HepG2 (cell line): ENCODE measurements around the gene CGREF1. TPM values are rescaled to one million over a fixed set of nuclear protein-coding genes. Genes with fewer than 3 reads are reported as not detected.

Experiments
- CENPT ChIP-seq: sonication (generic); formaldehyde crosslinking; IDR thresholded peaks from 2 replicates; pipeline ENCODE4 v1.8.0; 2022; ENCODE audit warnings: low read depth, mild to moderate bottlenecking, moderate library complexity, missing genetic modification reagents
- CREB3 ChIP-seq: sonication (generic); formaldehyde crosslinking; IDR thresholded peaks from 2 replicates; pipeline ENCODE4 v1.5.0; 2020; ENCODE audit warnings: missing genetic modification reagents
- EHMT2 ChIP-seq: fragments of 200-600 bp; sonication (generic); IDR thresholded peaks from 2 replicates; pipeline ENCODE4 v1.7.0; 2017; ENCODE audit warnings: antibody characterized with exemption, low read depth, low read length, borderline replicate concordance
- GMEB2 ChIP-seq: IDR thresholded peaks from 2 replicates; pipeline ENCODE4 v1.6.1; 2016; ENCODE audit warnings: missing biosample characterization, missing genetic modification reagents, low read depth
- LRRFIP1 ChIP-seq: sonication (generic); formaldehyde crosslinking; conservative IDR thresholded peaks from 2 replicates; pipeline ENCODE4 v1.4.0; 2020; ENCODE audit warnings: missing genetic modification reagents
- MYNN ChIP-seq: sonication (generic); formaldehyde crosslinking; IDR thresholded peaks from 2 replicates; pipeline ENCODE4 v1.4.0; 2020; ENCODE audit warnings: mild to moderate bottlenecking, low read depth, missing genetic modification reagents
- NCOR1 ChIP-seq: fragments of 200-600 bp; sonication (generic); IDR thresholded peaks from 2 replicates; pipeline ENCODE4 v1.7.0; 2017; ENCODE audit warnings: antibody characterized with exemption, low read length, borderline replicate concordance
- POLR2AphosphoS5 ChIP-seq: IDR thresholded peaks from 2 replicates; pipeline ENCODE4 v1.6.1; 2012; ENCODE audit warnings: low read depth, low read length
- RFX5 ChIP-seq: IDR thresholded peaks from 2 replicates; pipeline ENCODE4 v1.6.1; 2011; ENCODE audit warnings: low read depth, low read length, improper control_type of control experiment
- SRSF4 ChIP-seq: fragments of 200-400 bp; formaldehyde crosslinking; IDR thresholded peaks from one replicate; pipeline ENCODE4 v1.6.1; 2018; ENCODE audit warnings: mild to moderate bottlenecking, low read depth, low read length, moderate library complexity; ENCODE audit not compliant: poor library complexity, severe bottlenecking
- TEAD3 ChIP-seq: optimal IDR thresholded peaks from 2 replicates; pipeline ENCODE3; 2016; ENCODE audit warnings: borderline replicate concordance
- THRA ChIP-seq: sonication (generic); formaldehyde crosslinking; IDR thresholded peaks from 2 replicates; pipeline ENCODE4 v1.4.0; 2020; ENCODE audit warnings: missing genetic modification reagents, borderline replicate concordance
- ZBTB2 ChIP-seq: sonication (generic); formaldehyde crosslinking; IDR thresholded peaks from 2 replicates; pipeline ENCODE4 v1.8.0; 2022; ENCODE audit warnings: low read depth, missing genetic modification reagents
- ZFP37 ChIP-seq: sonication (generic); formaldehyde crosslinking; IDR thresholded peaks from 2 replicates; pipeline ENCODE4 v1.4.0; 2020; ENCODE audit warnings: missing genetic modification reagents, borderline replicate concordance
- ZIK1 ChIP-seq: sonication (generic); formaldehyde crosslinking; IDR thresholded peaks from 2 replicates; pipeline ENCODE4 v1.5.0; 2020; ENCODE audit warnings: mild to moderate bottlenecking, low read depth, missing genetic modification reagents, borderline replicate concordance
- ZMYM2 ChIP-seq: sonication (generic); formaldehyde crosslinking; IDR thresholded peaks from 2 replicates; pipeline ENCODE4 v1.8.0; 2022; ENCODE audit warnings: mild to moderate bottlenecking, missing genetic modification reagents
- ZNF160 ChIP-seq: sonication (generic); formaldehyde crosslinking; IDR thresholded peaks from 2 replicates; pipeline ENCODE4 v1.8.0; 2022; ENCODE audit warnings: mild to moderate bottlenecking, inconsistent platforms, missing genetic modification reagents
- ZNF260 ChIP-seq: sonication (generic); formaldehyde crosslinking; IDR thresholded peaks from 2 replicates; pipeline ENCODE4 v1.4.0; 2020; ENCODE audit warnings: missing genetic modification reagents, low read depth, mild to moderate bottlenecking, borderline replicate concordance
- ZNF350 ChIP-seq: sonication (generic); formaldehyde crosslinking; IDR thresholded peaks from 2 replicates; pipeline ENCODE4 v1.4.0; 2020; ENCODE audit warnings: mild to moderate bottlenecking, low read depth, missing genetic modification reagents, borderline replicate concordance
- polyA plus RNA-seq, 8 experiments: library from polyadenylated mRNA; depleted of rRNA in 3 of 8; stranded (reverse) in 7 of 8; unstranded in 1 of 8; fragments of >200 nt; fragmentation: Illumina TruSeq in 4 of 8; extraction: Trizol in 4 of 8; gene quantifications; 2 replicates each; pipeline versions ENCODE4 v1.2.1 to v1.2.3, GENCODE V29; 2011 to 2016; ENCODE audit warnings: low read depth in 4 of 8, missing spikeins in 1 of 8, mixed read lengths in 1 of 8; ENCODE audit not compliant: insufficient read depth in 1 of 8
- total RNA-seq, 5 experiments: library from RNA; depleted of rRNA; stranded (reverse); fragments of >200 nt; fragmentation: Illumina TruSeq; extraction: Trizol; gene quantifications; 2 replicates each; pipeline ENCODE4 v1.2.3, GENCODE V29; 2016; ENCODE audit warnings: low read depth in 1 of 5

CGREF1 gene
- total and polyA plus RNA-seq, 2 of the 13 experiments (the other 11 are each of a cell fraction or from before 2014, with no cell fraction given): 13.9 to 23.4 TPM

- no peak for TF ChIP-seq LRRFIP1 (CRISPR knock-in tag)
- TF ChIP-seq NCOR1: peak; percentile 88
- TF ChIP-seq ZBTB2 (CRISPR knock-in tag): peak; percentile 73; the same call in 1 of the 2 replicates
- TF ChIP-seq CREB3 (CRISPR knock-in tag): 0 out of 2 replicates have a peak, but pooled peaks have one; percentile 43
- no peak for TF ChIP-seq MYNN (CRISPR knock-in tag)
- peak; percentile 98 for TF ChIP-seq ZFP37 (CRISPR knock-in tag)
- TF ChIP-seq ZMYM2 (CRISPR knock-in tag): peak; percentile 95
- TF ChIP-seq SRSF4: no peak
- TF ChIP-seq CENPT (CRISPR knock-in tag): no peak; the same call in 1 of the 2 replicates
- peak; percentile 56 for TF ChIP-seq TEAD3 (CRISPR knock-in tag)
- no peak for TF ChIP-seq ZNF260
- TF ChIP-seq POLR2AphosphoS5: peak; percentile 65
- 0 out of 2 replicates have a peak, but pooled peaks have one; percentile 28 for TF ChIP-seq RFX5
- TF ChIP-seq GMEB2 (CRISPR knock-in tag): 0 out of 2 replicates have a peak, but pooled peaks have one; percentile 35
- peak; percentile 70 for TF ChIP-seq ZNF350 (CRISPR knock-in tag)
- peak; percentile 98; the same call in 1 of the 2 replicates for TF ChIP-seq ZIK1
- peak; percentile 7 for TF ChIP-seq ZNF160 (CRISPR knock-in tag)
- TF ChIP-seq THRA (CRISPR knock-in tag): peak; percentile 65; the same call in 1 of the 2 replicates
- TF ChIP-seq EHMT2: no peak
Measured at GRCh38 chr2:27050996-27051901, 67.7 kb downstream of the CGREF1 start, which contains the start of gene AGBL5 (continued).
